ENCODE measurements around the gene HEG1. TPM values are rescaled to one million over a fixed set of nuclear protein-coding genes. Genes with fewer than 3 reads are reported as not detected.

Gene HEG1
- total RNA-seq, 4 donors from 2014 or later: 9.8 to 27.1 (median 17.6) TPM

DNA sequence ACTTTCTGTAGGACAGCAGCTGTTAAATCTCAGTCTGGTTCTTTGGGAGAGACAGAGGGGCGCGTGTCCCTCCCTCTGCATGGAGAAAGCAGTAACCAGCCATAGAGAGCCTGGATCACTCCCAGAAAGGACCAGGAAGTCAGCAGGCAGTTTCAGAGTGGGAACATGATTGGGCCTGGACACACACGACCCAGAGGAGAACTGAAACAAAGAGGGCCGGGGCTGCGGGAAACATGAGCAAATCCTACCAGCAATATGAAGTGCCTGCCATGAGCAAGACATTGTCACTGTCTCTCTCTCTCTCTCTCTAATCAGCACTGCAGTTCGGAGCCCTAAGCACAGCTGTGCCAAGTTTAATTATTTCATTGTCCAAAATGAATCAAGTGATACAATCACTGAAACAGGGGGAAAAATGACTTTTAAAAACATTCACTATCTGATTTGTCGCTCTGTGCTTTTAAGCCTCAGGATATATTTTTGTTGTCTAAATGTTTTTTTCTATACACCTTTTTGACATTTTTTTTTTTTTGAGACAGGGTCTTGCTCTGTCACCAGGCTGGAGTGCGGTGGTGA is 138.9 kb downstream of the HEG1 start:
- peak in 1 of 2 donors; percentile 19 for DNase-seq
- no peaks in the 10 kb centered on the region for H3K9me3 ChIP-seq
- no peak overlapping the region for H3K4me3 ChIP-seq
- no peaks in the 10 kb centered on the region for H3K27me3 ChIP-seq
- TF ChIP-seq, protein P1, sequence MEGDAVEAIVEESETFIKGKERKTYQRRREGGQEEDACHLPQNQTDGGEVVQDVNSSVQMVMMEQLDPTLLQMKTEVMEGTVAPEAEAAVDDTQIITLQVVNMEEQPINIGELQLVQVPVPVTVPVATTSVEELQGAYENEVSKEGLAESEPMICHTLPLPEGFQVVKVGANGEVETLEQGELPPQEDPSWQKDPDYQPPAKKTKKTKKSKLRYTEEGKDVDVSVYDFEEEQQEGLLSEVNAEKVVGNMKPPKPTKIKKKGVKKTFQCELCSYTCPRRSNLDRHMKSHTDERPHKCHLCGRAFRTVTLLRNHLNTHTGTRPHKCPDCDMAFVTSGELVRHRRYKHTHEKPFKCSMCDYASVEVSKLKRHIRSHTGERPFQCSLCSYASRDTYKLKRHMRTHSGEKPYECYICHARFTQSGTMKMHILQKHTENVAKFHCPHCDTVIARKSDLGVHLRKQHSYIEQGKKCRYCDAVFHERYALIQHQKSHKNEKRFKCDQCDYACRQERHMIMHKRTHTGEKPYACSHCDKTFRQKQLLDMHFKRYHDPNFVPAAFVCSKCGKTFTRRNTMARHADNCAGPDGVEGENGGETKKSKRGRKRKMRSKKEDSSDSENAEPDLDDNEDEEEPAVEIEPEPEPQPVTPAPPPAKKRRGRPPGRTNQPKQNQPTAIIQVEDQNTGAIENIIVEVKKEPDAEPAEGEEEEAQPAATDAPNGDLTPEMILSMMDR (IDR thresholded peaks at IDR 0.05 in 4 of 5, conservative IDR thresholded peaks at IDR 0.05 in 1 of 5): no peak
- TF ChIP-seq POLR2A (IDR thresholded peaks at IDR 0.05): no peak
- ATAC-seq: no peak
- intact Hi-C loops (cut with DNase I; ENCODE audit: low total_unique reads): no loop called here
- in situ Hi-C loops (cut with MboI; ENCODE audit: low sequenced_read_pairs in 4 of 4): loop anchor here in 1 of 4 donors (25.0 kb wide), 1 partner anchor 330 kb away; no protein-coding TSS in a partner anchor
- no peaks in the 10 kb centered on the region for H3K36me3 ChIP-seq
- H3K4me1 ChIP-seq: no peaks in the 10 kb centered on the region
- no peak overlapping the region for H3K27ac ChIP-seq

Other genes with a start within 250 kb of the HEG1 start
- 100 to 1,000 TPM in 1 of 4 donors, 10 to 100 TPM in 3; 35.2 to 101 (median 71.3) TPM for gene ITGB5, start 168.6 kb downstream of the HEG1 start, total RNA-seq
- gene MUC13, start 121.2 kb downstream of the HEG1 start, total RNA-seq: 1 to 10 TPM in 1 of 4 donors, not detected in 3; 1.7 TPM
- 1 to 10 TPM in 1 of 4 donors, not detected in 3; 1.0 TPM for gene SLC12A8, start 156.8 kb upstream of the HEG1 start, total RNA-seq

All from gastrocnemius medialis (tissue), 4 donors.